ENCODE results near the gene MOCOS.

GRCh38 chr18:36275561-36275960, 88.3 kb downstream of the MOCOS start:
- TF ChIP-seq CTCF (IDR thresholded peaks at IDR 0.05) (no peak), POLR2A (IDR thresholded peaks at IDR 0.05) (no peak), POLR2AphosphoS5 (IDR thresholded peaks at IDR 0.05) (no peak)
